ENCODE measurements around the gene VPS45. TPM values are rescaled to one million over a fixed set of nuclear protein-coding genes. Genes with fewer than 3 reads are reported as not detected.

The VPS45 gene
- polyA plus RNA-seq, 1 donor (not counting 4 experiments of a cell fraction or from before 2014, with no cell fraction given), result 40.0 TPM

DNA sequence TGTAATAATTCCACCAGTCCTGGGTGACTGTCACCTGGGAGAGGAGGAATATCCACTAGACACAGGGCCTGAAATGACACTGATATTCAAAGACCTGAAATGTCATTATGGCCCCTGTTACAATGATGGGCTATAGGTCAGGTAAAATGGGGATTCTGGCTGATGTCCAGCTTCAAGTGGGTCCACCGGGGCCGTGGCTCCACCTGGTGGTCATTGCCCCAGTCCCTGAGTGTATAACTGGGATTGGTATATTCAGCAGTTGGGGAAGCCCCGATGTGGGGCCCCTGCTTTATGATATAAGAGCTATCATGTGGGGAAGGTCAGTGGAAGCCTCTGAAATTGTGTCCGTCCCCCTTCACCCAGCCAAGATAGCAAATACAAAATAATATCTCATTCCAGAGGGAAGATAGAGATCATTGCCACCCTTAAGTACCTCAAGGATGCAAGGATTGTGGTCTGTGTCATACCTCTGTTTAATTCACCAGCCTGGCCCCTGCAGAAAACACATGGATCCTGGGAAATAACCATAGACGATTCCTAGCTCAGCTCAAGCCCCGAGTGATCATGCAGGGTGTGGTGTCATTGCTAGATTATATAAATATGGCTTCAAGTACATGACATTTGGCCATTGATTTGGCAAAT lies 101.5 kb downstream of the VPS45 start:
- no peak overlapping the region for H3K27ac ChIP-seq (ENCODE audit: control insufficient read depth, insufficient read depth, low read length)
- H3K4me2 ChIP-seq (ENCODE audit: control insufficient read depth, extremely low read depth, insufficient read depth, low read depth, low read length), result no peak overlapping the region
- no peaks in the 10 kb centered on the region for H3K27me3 ChIP-seq (ENCODE audit: control insufficient read depth, extremely low read depth, insufficient read depth, low read length)
- no peak for TF ChIP-seq EZH2 (IDR thresholded peaks at IDR 0.05; ENCODE audit: low read length)
- TF ChIP-seq, protein P1, sequence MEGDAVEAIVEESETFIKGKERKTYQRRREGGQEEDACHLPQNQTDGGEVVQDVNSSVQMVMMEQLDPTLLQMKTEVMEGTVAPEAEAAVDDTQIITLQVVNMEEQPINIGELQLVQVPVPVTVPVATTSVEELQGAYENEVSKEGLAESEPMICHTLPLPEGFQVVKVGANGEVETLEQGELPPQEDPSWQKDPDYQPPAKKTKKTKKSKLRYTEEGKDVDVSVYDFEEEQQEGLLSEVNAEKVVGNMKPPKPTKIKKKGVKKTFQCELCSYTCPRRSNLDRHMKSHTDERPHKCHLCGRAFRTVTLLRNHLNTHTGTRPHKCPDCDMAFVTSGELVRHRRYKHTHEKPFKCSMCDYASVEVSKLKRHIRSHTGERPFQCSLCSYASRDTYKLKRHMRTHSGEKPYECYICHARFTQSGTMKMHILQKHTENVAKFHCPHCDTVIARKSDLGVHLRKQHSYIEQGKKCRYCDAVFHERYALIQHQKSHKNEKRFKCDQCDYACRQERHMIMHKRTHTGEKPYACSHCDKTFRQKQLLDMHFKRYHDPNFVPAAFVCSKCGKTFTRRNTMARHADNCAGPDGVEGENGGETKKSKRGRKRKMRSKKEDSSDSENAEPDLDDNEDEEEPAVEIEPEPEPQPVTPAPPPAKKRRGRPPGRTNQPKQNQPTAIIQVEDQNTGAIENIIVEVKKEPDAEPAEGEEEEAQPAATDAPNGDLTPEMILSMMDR (optimal IDR thresholded peaks at IDR 0.05 in 1 of 3, IDR thresholded peaks at IDR 0.05 in 1 of 3, conservative IDR thresholded peaks at IDR 0.05 in 1 of 3; ENCODE audit: extremely low read depth in 1 of 3, insufficient read depth in 2 of 3, low read length in 3 of 3), result peak; percentile 80 to 86 (median 83)
- no peak overlapping the region for H3K9ac ChIP-seq (ENCODE audit: control insufficient read depth, extremely low read depth, insufficient read depth, low read length)
- no peaks in the 10 kb centered on the region for H3K9me3 ChIP-seq (ENCODE audit: control insufficient read depth, low read depth, low read length)
- H2AFZ ChIP-seq (ENCODE audit: control insufficient read depth, low read length), result no peak overlapping the region
- FAIRE-seq (no peak), DNase-seq (ENCODE audit: low read depth, low spot score) (no peak)
- no peaks in the 10 kb centered on the region for H4K20me1 ChIP-seq (ENCODE audit: control insufficient read depth, extremely low read depth, insufficient read depth, low read length)
- H3K36me3 ChIP-seq (ENCODE audit: control insufficient read depth in 2 of 2, extremely low read depth in 1 of 2, insufficient read depth in 2 of 2, low read length in 2 of 2), result no peaks in the 10 kb centered on the region
- H3K79me2 ChIP-seq (ENCODE audit: control insufficient read depth, insufficient read depth, low read length), result no peaks in the 10 kb centered on the region
- dilution Hi-C loops (cut with MboI; ENCODE audit: extremely low pct_ligation_motif_present, low sequenced_read_pairs), result no loop called here
- no peaks in the 10 kb centered on the region for H3K9me1 ChIP-seq (ENCODE audit: control insufficient read depth, extremely low read depth, insufficient read depth, low read length)
- H3K4me1 ChIP-seq (ENCODE audit: control insufficient read depth, extremely low read depth, insufficient read depth, low read length), result no peaks in the 10 kb centered on the region
- no peak overlapping the region for H3K4me3 ChIP-seq (ENCODE audit: control insufficient read depth in 2 of 3, extremely low read depth in 1 of 3, insufficient read depth in 2 of 3, low read depth in 1 of 3, low read length in 3 of 3)

DNA sequence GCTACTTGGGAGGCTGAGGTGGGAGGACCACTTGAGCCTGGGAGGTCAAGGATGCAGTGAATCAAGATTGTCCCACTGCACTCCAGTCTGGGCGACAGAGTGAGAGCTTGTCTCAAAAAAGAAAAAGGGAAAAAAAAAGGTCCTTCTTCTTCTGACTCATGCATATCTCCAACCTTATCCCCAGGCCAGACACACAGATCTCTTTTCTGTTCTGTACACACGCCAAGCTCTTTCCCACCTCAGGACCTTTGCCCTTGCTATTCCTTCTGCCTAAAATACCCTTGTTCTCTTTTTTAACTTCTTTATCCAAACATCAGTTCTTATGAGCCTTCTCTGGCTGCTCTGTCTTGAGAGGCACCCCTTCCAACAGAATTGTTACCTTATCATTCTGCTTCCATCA lies 104.2 kb downstream of the VPS45 start:
- Histone ChIP-seq H3K9me1 (ENCODE audit: control insufficient read depth, extremely low read depth, insufficient read depth, low read length) (no peaks in the 10 kb centered on the region), H3K4me2 (ENCODE audit: control insufficient read depth, extremely low read depth, insufficient read depth, low read depth, low read length) (no peak overlapping the region), H3K9ac (ENCODE audit: control insufficient read depth, extremely low read depth, insufficient read depth, low read length) (no peak overlapping the region), H3K27me3 (ENCODE audit: control insufficient read depth, extremely low read depth, insufficient read depth, low read length) (no peaks in the 10 kb centered on the region), H3K4me3 (ENCODE audit: control insufficient read depth in 2 of 3, extremely low read depth in 1 of 3, insufficient read depth in 2 of 3, low read depth in 1 of 3, low read length in 3 of 3) (no peak overlapping the region), H4K20me1 (ENCODE audit: control insufficient read depth, extremely low read depth, insufficient read depth, low read length) (no peaks in the 10 kb centered on the region), H3K9me3 (ENCODE audit: control insufficient read depth, low read depth, low read length) (no peaks in the 10 kb centered on the region), H3K27ac (ENCODE audit: control insufficient read depth, insufficient read depth, low read length) (no peak overlapping the region), H3K4me1 (ENCODE audit: control insufficient read depth, extremely low read depth, insufficient read depth, low read length) (no peaks in the 10 kb centered on the region), H2AFZ (ENCODE audit: control insufficient read depth, low read length) (no peak overlapping the region), H3K79me2 (ENCODE audit: control insufficient read depth, insufficient read depth, low read length) (no peaks in the 10 kb centered on the region), H3K36me3 (ENCODE audit: control insufficient read depth in 2 of 2, extremely low read depth in 1 of 2, insufficient read depth in 2 of 2, low read length in 2 of 2) (no peaks in the 10 kb centered on the region)
- TF ChIP-seq, protein P1 (optimal IDR thresholded peaks at IDR 0.05 in 1 of 3, IDR thresholded peaks at IDR 0.05 in 1 of 3, conservative IDR thresholded peaks at IDR 0.05 in 1 of 3; ENCODE audit: extremely low read depth in 1 of 3, insufficient read depth in 2 of 3, low read length in 3 of 3), result no peak
- no peak for TF ChIP-seq EZH2 (IDR thresholded peaks at IDR 0.05; ENCODE audit: low read length)
- DNase-seq (ENCODE audit: low read depth, low spot score) (no peak), FAIRE-seq (no peak)
- dilution Hi-C loops (cut with MboI; ENCODE audit: extremely low pct_ligation_motif_present, low sequenced_read_pairs), result no loop called here
